GM19193 (cell line): ENCODE data around the gene HDAC9.

Source experiments
- POLR2A ChIP-seq: IDR thresholded peaks from 4 replicates; pipeline ENCODE4 v1.6.1; 2011; ENCODE audit not compliant: insufficient read depth, insufficient read length; ENCODE audit errors: extremely low read depth

The HDAC9 gene

DNA sequence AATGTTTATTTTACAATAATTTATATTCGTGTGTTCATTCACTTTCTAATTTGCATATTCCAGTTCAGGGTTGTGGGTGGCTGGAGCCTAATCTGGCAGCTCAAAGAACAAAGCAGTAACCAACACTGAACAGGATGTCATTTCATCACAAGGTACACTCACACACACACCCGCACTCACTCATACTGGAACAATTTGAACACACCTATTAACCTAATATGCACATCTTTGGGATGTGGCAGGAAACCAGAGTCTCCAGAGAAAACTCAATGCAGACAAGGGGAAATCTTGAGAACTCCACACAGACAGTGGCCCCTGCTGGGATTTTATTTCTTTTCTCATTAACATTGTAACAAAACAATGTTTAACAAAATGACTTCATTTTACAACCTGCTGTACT lies 524.5 kb downstream of the HDAC9 start:
- TF ChIP-seq POLR2A: no peak

- no peak for TF ChIP-seq POLR2A
Measured at GRCh38 chr7:19020711-19021110, 525.2 kb downstream of the HDAC9 start.

DNA sequence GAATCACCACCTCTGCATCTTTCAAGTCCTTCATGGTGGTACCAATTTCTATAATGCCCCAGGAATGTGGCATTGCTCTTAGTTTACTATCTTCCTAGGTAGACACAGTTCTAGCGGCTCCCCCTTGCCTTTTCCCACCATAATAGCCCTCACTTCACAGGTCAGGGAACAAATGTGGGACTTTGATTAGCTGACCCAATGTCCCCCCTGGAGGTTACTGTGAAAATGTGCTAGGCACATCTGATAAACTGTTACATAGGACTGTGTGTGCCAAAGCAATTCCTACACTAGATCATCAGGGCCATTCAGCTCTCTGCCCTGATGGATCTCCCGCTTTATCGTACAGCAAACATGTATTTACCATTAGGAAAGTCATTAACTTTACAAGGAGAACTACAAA lies 527.9 kb downstream of the HDAC9 start:
- no peak for TF ChIP-seq POLR2A

GRCh38 chr7:19024261-19024660 lies 528.7 kb downstream of the HDAC9 start:
- TF ChIP-seq POLR2A: no peak

DNA sequence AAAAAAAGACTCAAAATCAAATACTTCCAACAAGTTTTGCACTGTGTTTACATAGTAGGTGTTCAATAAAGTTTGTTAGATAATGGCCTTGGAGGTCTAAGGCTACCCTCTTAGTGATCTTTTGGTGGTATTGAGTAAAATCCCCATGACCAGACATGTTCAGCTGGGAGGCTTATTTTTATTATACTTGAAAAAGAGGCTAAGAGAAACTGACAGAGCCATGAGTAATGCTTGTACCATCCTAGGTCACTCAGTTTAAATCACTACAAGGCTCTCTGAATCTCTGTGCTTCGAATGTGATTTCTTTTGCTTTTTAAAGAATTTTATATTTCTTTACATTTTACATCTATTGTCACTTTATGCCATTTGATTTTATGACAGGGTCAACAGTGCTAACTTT lies 531.3 kb downstream of the HDAC9 start:
- TF ChIP-seq POLR2A: no peak

GRCh38 chr7:19030281-19030680 lies 534.7 kb downstream of the HDAC9 start:
- TF ChIP-seq POLR2A: no peak

GRCh38 chr7:19051767-19052375 lies 556.3 kb downstream of the HDAC9 start:
- no peak for TF ChIP-seq POLR2A
